IPS-18a (cell line): ENCODE measurements around the gene ZNF613.

ENCODE experiments used
- H3K27ac ChIP-seq: one replicate; pipeline ENCODE4 v1.5.1; 2013; ENCODE audit warnings: low read length
- H3K27me3 ChIP-seq: one replicate; pipeline ENCODE4 v1.6.1; 2013; ENCODE audit warnings: mild to moderate bottlenecking, low read length; ENCODE audit not compliant: control insufficient read depth, insufficient read depth
- H3K36me3 ChIP-seq: one replicate; pipeline ENCODE4 v1.6.1; 2013; ENCODE audit warnings: low read depth, low read length; ENCODE audit not compliant: control insufficient read depth
- H3K4me1 ChIP-seq: one replicate; pipeline ENCODE4 v1.6.1; 2013; ENCODE audit warnings: low read depth, low read length; ENCODE audit not compliant: control insufficient read depth
- H3K4me3 ChIP-seq: one replicate; pipeline ENCODE4 v1.5.1; 2013; ENCODE audit warnings: low read length
- H3K9ac ChIP-seq: one replicate; pipeline ENCODE4 v1.6.1; 2013; ENCODE audit warnings: mild to moderate bottlenecking, low read length, moderate library complexity
- H3K9me3 ChIP-seq: one replicate; pipeline ENCODE4 v1.6.1; 2013; ENCODE audit warnings: low read depth, low read length; ENCODE audit not compliant: control insufficient read depth

Gene ZNF613

GRCh38 chr19:51926784-51927741 lies at the start of gene ZNF613:
Gene ZNF613 (plus strand): TSS chr19:51927472. CDS start chr19:51936221, 8,749 bp downstream.
- Histone ChIP-seq H3K4me1 (no peaks in the 10 kb centered on the region), H3K4me3 (peak within 1 kb of the TSS; percentile 92), H3K27me3 (no peaks in the 10 kb centered on the region), H3K9ac (peak within 1 kb of the TSS; percentile 95), H3K9me3 (peaks cover 20% of the 10 kb centered on the region), H3K36me3 (peaks cover 14% of the 10 kb centered on the region), H3K27ac (peak within 1 kb of the TSS; percentile 98)

DNA sequence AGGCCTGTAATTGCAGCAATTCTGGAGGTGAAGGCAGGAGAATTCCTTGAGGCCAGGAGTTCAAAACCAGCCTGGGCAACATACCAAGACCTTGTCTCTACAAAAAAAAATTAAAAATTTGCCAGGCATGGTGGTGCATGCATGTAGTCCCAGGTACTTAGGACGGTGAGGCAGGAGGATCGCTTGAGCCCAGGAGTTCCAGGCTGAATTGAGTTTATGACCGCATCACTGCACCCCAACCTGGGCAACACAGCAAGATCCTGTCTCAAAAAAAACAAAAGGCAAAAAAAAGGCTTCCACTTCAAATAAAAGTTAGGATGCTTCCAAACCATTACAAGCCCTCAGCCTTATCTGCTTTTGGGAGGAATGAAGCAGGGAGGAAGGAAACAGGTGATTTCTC lies 44.8 kb upstream of the ZNF613 start:
- no peaks in the 10 kb centered on the region for H3K27me3 ChIP-seq
- no peak overlapping the region for H3K9ac ChIP-seq
- H3K4me3 ChIP-seq = no peak overlapping the region
- H3K36me3 ChIP-seq = peaks cover 37% of the 10 kb centered on the region
- no peak overlapping the region for H3K27ac ChIP-seq
- H3K4me1 ChIP-seq = no peaks in the 10 kb centered on the region
- peaks cover 26% of the 10 kb centered on the region for H3K9me3 ChIP-seq

GRCh38 chr19:51884713-51885112 lies 42.6 kb upstream of the ZNF613 start:
- Histone ChIP-seq H3K9ac (no peak overlapping the region), H3K27me3 (no peaks in the 10 kb centered on the region), H3K4me1 (no peaks in the 10 kb centered on the region), H3K9me3 (peaks cover 19% of the 10 kb centered on the region), H3K27ac (no peak overlapping the region), H3K36me3 (peaks cover 38% of the 10 kb centered on the region), H3K4me3 (no peak overlapping the region)

DNA sequence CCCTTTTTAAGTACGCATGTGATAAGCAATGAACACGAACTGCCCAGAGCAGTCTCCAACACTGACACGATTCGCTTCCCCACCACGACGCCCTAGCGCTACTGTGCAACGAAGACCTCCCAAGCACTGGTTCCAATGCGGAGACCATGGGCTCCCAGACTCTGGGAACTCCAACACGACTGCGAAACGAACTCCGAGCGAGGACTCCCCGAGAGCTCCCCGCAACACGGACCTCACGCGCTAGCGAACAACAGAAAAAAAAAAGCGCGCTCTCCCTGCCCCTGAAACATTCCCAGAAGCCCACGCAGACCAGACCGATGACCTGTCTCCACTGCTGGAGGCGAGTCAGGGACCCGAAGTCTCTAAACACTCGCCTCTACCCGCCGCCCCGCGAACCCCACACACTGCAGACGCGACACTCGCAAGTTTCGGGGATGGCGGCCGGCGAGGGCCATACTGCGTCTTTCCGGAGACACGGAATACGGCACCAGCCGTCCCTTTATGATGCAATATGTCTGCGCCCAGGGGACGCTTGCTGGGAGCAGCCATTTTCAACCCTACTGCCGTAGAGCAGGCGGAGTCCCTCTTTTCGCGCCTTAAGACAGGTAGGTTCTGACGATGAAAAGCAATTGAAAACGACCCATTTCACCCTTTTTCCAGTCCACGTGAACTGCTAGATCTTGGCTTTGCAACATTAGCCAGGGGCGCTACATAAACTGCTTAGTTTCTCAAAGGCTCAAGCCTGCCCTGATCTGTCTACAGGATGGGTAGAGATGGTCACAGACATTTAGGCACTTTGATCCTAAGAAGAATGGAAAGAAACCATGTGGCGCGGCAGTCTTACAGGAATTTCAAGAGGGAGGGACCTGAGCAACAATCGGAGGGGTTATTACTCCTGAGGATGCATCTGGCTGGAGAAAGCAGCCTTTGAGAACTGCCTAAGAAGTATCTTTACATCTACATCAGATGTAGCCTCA lies 39.5 kb upstream of the ZNF613 start, which contains the start of gene ZNF577:
TSS of gene ZNF577 (minus strand) at position 430 of the 977 bp plus-strand sequence. CDS start 7,569 bp downstream, outside the sequence.
- peak within 1 kb of the TSS; percentile 78 for H3K9ac ChIP-seq
- H3K4me1 ChIP-seq = no peaks in the 10 kb centered on the region
- H3K9me3 ChIP-seq = peaks cover 39% of the 10 kb centered on the region
- H3K27me3 ChIP-seq = no peaks in the 10 kb centered on the region
- H3K36me3 ChIP-seq = peaks cover 55% of the 10 kb centered on the region
- peak within 1 kb of the TSS; percentile 70 for H3K4me3 ChIP-seq
- peak within 1 kb of the TSS; percentile 71 for H3K27ac ChIP-seq

DNA sequence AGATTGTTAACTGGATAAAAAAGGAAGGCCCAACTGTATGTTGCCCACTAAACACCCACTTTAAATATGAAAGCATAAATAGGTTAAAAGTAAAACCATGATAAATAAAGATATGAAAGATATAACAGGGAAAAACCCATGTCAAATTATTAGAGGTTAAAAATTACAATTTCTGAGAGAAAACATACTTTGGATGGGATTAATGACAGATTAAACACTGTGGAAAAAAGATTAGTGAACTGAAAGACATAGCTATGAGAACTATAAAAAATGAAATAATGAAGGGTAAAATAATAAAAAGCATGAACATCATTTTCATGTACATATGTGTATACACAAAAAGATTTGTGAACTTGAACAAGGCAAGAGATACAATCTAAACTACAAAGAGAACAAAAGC lies 37.3 kb upstream of the ZNF613 start:
- H3K9ac ChIP-seq = no peak overlapping the region
- H3K9me3 ChIP-seq = peaks cover 53% of the 10 kb centered on the region
- no peaks in the 10 kb centered on the region for H3K4me1 ChIP-seq
- H3K27ac ChIP-seq = no peak overlapping the region
- no peak overlapping the region for H3K4me3 ChIP-seq
- peaks cover 76% of the 10 kb centered on the region for H3K36me3 ChIP-seq
- no peaks in the 10 kb centered on the region for H3K27me3 ChIP-seq

DNA sequence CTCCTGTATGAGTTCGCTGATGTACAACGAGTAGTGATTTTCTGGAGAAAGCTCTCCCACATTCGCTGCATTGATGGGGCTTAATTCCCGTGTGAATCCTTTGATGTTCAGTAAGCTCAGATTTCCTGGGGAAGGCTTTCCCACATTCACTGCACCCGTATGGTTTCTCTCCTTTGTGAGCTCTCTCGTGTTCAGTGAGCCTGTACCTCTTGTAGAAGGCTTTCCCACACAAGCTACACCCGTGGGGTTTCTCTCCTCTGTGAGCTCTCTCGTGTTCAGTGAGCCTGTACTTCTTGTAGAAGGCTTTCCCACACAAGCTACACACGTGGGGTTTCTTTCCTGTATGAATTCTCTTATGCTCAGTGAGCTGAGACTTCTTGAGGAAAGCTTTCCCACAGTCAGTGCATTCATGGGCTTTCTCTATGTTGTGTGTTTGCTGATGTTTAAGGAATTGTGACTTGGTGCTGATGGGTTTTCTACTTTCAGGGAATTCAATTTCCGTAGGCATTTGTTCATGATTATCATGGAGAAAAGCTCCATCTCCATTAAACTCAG lies 36.0 kb upstream of the ZNF613 start:
- Histone ChIP-seq H3K4me1 (no peaks in the 10 kb centered on the region), H3K4me3 (no peak overlapping the region), H3K9me3 (peaks cover 55% of the 10 kb centered on the region), H3K27ac (no peak overlapping the region), H3K9ac (no peak overlapping the region), H3K36me3 (peaks cover 82% of the 10 kb centered on the region), H3K27me3 (no peaks in the 10 kb centered on the region)

GRCh38 chr19:51901860-51902259 lies 25.4 kb upstream of the ZNF613 start:
- H3K9me3 ChIP-seq = peaks cover 28% of the 10 kb centered on the region
- H3K36me3 ChIP-seq = peaks cover 53% of the 10 kb centered on the region
- peaks cover 12% of the 10 kb centered on the region for H3K4me1 ChIP-seq
- no peaks in the 10 kb centered on the region for H3K27me3 ChIP-seq
- H3K27ac ChIP-seq = no peak overlapping the region
- no peak overlapping the region for H3K9ac ChIP-seq
- peak overlapping the region; percentile 96 for H3K4me3 ChIP-seq

GRCh38 chr19:51903192-51903591 lies 24.1 kb upstream of the ZNF613 start:
- H3K9ac ChIP-seq = peak overlapping the region; percentile 98
- H3K9me3 ChIP-seq = peaks cover 21% of the 10 kb centered on the region
- peaks cover 12% of the 10 kb centered on the region for H3K4me1 ChIP-seq
- peak overlapping the region; percentile 96 for H3K4me3 ChIP-seq
- H3K36me3 ChIP-seq = peaks cover 41% of the 10 kb centered on the region
- H3K27me3 ChIP-seq = no peaks in the 10 kb centered on the region
- peak overlapping the region; percentile 42 for H3K27ac ChIP-seq

DNA sequence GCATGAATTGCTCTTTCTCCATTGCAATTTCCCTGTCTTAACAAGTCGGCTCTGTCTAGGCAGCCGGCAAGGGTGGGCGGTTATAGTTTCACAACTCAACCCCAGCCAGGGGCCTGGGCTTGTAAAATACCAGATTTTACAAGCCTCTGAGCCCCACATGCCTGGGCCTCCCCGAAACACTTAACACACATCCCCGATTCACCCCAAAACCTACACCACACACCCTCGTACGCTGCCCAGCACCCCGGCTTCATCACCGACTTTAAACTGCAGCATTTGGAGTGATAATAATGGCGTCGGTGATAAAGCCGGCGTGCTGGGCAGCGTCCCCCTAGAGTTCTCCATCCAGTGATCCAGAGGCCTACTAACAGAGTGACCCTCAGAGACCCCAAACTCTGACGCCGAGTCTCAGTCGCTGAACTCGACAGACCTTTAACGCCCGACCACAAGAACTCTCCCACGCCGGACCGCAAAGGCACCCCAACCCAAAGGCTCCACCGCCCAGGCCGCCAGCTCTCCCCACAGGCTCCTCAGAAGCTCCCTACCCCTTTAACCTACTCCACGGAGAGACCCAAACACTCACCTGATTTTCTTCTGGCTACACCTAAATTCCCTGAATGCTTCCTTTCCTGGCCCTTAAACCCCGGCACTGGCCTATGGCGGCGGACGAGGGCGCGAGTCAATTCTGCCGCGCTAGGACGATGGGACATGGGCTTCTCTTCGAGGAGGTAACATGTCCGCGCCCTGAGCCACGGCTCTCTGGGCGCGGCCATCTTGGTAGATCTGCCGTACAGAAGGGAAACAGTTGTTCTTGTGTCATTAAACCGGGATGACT lies 22.7 kb upstream of the ZNF613 start, which contains the start of gene ZNF649:
TSS of gene ZNF649 (minus strand) at position 687 of the 835 bp plus-strand sequence. CDS start 4,910 bp downstream, outside the sequence.
- Histone ChIP-seq H3K27ac (peak within 1 kb of the TSS; percentile 86), H3K4me3 (peak within 1 kb of the TSS; percentile 96)

GRCh38 chr19:51905206-51905605 lies 22.1 kb upstream of the ZNF613 start:
- peaks cover 15% of the 10 kb centered on the region for H3K4me1 ChIP-seq
- peaks cover 21% of the 10 kb centered on the region for H3K36me3 ChIP-seq
- peak overlapping the region; percentile 86 for H3K27ac ChIP-seq
- no peaks in the 10 kb centered on the region for H3K27me3 ChIP-seq
- peak overlapping the region; percentile 96 for H3K4me3 ChIP-seq
- peaks cover 18% of the 10 kb centered on the region for H3K9me3 ChIP-seq
- peak overlapping the region; percentile 98 for H3K9ac ChIP-seq

More for the DNA sequence above, 22.7 kb upstream of the ZNF613 start, which contains the start of gene ZNF649:
- H3K4me1 ChIP-seq = peaks cover 15% of the 10 kb centered on the region
- peaks cover 27% of the 10 kb centered on the region for H3K36me3 ChIP-seq
- H3K27me3 ChIP-seq = no peaks in the 10 kb centered on the region
- H3K9me3 ChIP-seq = peaks cover 19% of the 10 kb centered on the region
- H3K9ac ChIP-seq = peak within 1 kb of the TSS; percentile 98
